Right renal pelvis (tissue), 4 donors: ENCODE data around the gene AUNIP. TPM values are rescaled to one million over a fixed set of nuclear protein-coding genes. Genes with fewer than 3 reads are reported as not detected.
A peak's percentile ranks its signal among the peaks of the same experiment; 100 is the strongest.

Experiments used
- DNase-seq, 4 donors: peaks; one replicate each; pipeline ENCODE4 v3.0.0-alpha.2; 2013; ENCODE audit warnings: low read depth in 4 of 4, low spot score in 3 of 4, missing footprints in 1 of 4
- polyA plus RNA-seq, 4 donors: library from polyadenylated mRNA; unstranded; fragments of 120-200 nt; gene quantifications; one replicate each; pipeline ENCODE4 v1.2.1, GENCODE V29; 2013; ENCODE audit not compliant: insufficient read length in 4 of 4

The AUNIP gene
- polyA plus RNA-seq, 4 donors = 2.8 to 4.7 (median 4.2) TPM

- no peak for DNase-seq
Observed at GRCh38 chr1:25833158-25833557, 26.1 kb downstream of the AUNIP start.

DNA sequence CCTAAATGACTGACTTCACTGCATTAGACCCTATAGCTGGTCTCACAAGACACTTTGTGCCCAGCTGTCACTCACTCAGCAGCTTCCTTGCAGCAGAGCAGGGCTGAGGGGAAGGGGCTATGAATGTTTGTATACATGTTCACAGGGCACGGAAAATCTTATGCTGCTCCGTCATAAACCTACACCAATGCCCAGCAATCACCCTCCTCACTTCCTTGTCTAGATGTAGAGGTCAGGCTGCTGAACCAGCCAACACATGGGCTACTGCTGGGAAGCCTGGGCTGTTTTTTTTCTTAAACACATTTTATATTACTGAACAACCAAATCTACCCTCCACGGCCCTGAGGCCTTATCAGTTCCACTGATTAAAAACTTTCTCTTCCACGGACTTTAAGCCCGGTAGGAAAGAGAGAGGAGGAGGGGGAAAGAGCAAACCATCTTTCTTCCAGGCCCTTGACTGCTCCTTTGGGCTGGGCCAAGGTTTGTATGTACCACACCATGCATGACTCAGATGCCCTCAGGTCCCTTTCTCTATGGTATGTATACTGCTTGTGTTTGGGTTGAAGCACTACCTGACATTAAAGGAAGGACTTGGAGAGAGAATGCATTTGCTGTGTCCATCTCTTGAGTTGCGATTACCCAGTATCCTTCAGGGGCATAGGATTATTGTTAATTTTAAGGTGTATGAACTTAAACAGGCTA is 26.8 kb downstream of the AUNIP start:
- no peak for DNase-seq

- DNase-seq = no peak
Observed at GRCh38 chr1:25831569-25832196, 27.6 kb downstream of the AUNIP start.

DNA sequence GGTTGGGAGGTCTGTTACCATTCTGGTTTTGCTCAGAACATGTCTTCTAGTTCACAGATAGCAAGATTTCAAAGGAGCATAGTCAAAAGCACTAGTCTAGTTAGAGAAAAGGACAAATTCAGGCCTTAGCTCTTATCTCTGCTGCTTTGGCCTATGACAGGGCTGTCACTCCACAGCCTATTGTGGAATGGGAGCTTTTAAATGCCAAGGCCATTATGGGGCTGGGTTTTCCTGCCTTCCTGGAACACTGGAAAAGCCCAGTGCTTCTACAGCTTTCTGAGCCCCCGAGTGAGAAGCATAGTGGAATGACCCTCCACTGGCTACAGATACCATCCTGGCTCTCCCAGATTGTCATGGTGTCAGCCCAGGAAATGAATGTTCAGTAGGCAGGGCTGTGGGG is 30.2 kb downstream of the AUNIP start:
- DNase-seq = no peak

DNA sequence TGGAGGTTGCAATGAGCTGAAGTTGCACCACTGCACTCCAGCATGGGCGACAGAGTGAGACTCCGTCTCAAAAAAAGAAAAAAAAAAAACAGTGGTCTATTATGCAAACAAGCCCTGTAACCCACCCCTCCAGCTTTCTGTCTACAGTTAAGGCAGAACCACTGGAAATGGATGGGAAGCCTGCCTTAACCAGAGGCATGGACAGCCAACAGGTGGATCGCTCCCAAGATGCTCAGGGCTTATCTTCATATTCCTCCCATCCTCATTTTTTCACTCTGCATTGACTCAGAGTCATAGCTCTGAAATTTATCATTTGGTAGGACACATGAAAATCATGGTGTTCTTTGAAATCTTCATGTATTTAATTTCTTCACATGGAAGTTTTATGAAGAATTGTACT is 30.8 kb downstream of the AUNIP start:
- no peak for DNase-seq

GRCh38 chr1:25826571-25826970 is 32.7 kb downstream of the AUNIP start:
- no peak for DNase-seq

- DNase-seq = no peak
Observed at GRCh38 chr1:25825605-25826004, 33.7 kb downstream of the AUNIP start.

DNA sequence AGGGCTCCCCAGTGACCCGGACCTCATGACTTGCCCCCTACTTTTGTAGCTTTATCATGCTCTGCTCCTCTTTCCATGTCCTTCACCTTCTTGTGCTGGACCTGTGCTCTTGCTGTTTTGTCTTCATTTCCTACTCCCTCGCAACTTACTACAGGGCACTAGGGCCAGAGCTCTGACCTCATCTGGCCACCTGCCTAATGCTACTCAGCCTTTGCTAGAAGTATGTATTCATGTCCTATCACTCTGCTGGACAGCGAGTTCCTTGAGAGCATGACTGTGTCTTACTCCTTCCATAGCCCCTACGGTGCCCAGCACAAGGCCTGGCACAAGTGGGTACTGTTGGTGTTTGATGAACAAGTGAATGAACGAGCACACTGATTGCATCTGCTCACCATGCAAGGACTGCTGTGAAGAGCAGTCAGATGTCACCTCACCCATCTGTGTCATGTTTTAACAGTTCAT is 37.6 kb downstream of the AUNIP start:
- no peak for DNase-seq

DNA sequence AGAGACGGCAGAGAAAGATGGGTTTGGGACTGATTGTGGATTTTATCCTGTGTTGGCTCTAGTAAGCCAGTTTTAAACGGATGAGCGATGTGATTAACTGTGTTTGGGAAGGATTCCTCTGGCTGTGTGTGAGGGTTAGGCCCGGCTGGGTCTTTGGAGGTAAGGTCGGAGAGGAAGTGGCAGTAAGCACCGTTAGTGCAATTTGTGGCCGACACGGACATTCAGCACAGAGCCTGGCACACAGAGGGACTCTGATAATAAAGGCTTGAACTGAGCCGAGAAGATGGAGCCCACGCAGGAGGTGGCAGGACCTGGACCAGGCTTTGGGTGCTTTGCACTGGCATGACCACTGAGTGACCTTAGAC is 38.2 kb downstream of the AUNIP start:
- no peak for DNase-seq

- no peak for DNase-seq
Observed at GRCh38 chr1:25820247-25821111, 38.8 kb downstream of the AUNIP start.

DNA sequence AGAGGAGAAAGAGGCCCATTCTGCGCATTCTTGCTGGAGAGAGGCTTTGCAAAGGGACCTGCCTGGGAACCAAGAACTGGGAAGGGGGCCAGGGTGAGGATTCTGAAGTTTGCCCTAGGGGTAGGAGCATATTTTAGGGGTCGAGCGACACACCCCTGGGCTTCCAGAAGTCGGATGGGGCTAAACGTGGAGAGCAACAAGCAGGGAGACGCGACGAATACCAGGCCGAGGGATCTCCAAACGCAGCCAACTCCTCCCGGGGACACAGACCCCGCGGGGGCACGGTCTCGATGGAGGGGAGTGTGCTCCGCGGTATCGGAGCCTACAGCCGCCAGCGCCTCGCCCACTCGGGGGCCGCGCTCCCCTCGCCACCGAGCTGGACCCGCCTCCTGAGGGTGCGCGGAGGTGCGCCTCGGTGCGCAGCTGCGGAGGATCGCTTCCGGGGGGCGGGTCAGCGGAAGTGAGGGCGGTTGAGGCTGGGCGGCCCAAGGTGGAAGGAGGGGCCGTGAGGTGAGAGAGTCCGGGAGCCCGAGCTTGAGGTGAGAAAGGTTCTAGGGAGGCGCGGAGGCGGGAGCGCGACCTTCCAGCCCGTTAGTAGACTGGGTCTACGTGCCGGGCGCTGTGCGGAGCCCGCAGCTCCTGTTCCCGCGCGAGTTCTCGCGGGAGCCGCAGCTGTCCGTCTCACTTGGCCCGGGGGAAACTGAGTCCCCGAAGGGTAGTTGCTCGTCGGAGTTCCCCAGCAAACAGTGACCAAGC is 39.6 kb downstream of the AUNIP start, which contains the start of gene MTFR1L:
Gene MTFR1L, plus strand, starts transcription at position 464 of the 756 bp plus-strand sequence. CDS start 3,151 bp downstream, outside the sequence.
- DNase-seq = peak in 1 of 4 donors; percentile 83

GRCh38 chr1:25818569-25818968 is 40.7 kb downstream of the AUNIP start:
- no peak for DNase-seq

DNA sequence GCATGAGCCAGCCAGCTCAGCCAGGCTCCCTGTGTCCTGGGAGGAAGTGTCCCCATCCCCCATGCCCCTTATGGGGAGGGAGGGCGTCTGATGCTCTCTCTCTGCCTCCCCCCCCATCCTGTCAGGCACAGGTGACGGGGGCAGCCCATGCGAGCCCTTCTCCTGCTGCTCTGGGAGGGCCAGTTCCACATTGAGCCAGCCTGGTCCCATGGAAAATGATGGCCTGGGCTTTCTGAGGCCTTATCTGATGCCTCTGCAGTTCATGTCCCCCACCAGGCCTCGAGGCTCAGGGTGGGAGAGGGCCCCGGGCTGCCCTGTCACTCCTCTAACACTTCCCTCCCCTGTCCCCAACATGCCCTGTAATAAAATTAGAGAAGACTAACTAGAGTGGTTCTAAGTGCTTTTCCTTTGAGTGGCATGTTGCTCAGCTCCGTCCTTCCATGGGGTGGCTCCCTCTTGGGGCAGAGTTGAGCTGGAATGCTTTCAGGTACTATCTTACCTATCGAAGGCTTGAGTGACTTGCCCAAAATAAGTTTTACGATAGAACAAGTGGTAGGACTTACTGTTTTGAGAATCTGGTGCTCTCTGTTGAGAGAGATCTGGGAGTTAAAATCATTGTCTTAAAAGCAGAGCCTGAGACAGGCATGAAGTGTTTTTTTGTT is 41.3 kb downstream of the AUNIP start:
- DNase-seq = no peak

- no peak for DNase-seq
Observed at GRCh38 chr1:25816112-25816718, 43.0 kb downstream of the AUNIP start.

GRCh38 chr1:25815208-25816111 is 43.8 kb downstream of the AUNIP start:
- no peak for DNase-seq

DNA sequence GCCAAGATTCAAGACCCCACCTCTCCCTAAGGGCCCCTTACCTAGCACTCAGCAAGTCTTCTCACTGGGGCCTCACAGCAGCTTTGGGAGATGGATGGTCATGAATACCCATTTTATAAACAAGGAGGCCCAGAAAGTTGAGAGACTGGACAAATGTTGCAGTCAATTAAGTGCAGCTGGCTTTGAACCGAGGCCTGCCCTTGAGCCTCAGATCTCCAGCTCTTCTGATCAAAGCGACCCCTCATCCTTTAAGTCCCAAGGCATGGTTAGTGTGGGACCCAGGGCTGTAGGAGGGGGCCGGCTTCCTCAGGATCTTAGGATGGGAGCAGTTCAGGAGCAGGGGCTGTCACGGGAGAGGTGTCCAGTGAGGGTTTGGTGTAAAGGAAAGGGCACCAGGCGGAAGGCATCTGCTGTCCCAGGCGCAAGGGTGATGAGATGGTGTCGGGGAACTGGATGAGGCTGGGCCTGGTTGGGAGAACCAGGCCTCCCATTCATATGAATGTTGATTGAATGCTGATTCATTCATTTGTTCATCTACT is 44.6 kb downstream of the AUNIP start:
- DNase-seq = no peak

DNA sequence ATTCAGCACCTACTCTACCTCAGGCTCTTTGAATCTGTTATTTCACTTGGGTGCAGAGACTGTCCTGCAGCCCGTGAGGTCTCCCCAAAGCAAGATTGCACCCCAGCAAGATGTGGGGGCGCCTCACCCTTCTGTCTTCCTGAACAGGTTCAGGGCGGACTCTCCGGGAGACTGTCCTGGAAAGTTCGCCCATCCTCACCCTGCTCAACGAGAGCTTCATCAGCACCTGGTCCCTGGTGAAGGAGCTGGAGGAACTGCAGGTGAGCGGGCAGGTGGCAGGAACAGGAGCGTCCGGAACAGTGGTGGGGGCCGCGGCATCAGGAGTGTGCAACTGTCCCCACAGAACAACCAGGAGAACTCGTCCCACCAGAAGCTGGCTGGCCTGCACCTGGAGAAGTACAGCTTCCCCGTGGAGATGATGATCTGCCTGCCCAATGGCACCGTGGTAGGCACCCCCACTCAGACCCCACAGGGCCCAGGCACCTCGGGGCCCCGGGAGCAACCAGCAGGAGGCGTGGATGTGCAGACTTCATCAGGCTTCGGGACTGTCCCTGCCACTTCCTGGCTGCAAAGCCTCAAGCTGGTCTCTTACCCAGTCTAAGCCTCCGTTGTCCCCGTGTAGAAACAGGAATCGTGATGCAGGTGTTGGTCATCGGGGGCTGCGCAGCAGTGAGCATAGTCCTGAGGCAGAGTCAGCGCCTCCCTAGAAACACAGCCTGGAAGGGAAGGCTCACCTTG is 45.4 kb downstream of the AUNIP start:
- DNase-seq = no peak
